HG03108 (cell line): ENCODE results near the gene RNF220.

Experiments
- ATAC-seq: cut with Tn5 transposase; IDR thresholded peaks from one replicate; pipeline ENCODE4 v1.9.1; 2021; ENCODE audit warnings: moderate library complexity; ENCODE audit not compliant: unreplicated experiment

Gene RNF220

DNA sequence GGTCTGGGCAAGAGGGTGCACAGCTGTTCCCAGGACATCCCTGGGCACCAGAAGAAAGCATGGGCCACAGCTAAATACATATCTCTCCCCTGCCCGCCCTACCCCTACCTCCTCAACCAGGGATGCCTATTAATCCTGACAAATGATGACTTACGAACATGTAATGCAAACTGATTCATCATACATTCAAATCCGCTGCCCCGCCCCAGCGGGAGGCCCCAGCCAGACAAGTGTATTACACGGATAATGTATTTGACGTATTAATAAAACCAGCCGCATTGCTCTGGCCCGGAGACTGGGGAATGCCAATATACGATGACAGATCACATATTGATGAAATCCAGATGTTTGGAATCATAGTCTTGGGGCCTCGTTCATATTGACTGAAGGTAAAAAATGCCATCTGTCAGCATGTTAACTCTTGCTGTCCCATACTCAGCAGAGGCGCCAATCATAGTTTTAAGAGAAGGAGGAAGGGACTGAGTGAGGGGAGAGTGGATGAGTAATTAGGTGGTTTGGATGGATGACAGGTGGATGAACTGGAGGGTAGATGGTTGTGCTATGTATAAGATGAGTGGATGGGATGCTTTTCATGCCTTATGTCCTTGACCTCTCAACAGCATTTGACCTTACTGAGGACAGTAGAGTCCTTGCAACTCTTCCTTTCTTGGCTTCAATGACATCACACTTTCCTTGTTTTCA lies 201.0 kb downstream of the RNF220 start:
- no peak for ATAC-seq

DNA sequence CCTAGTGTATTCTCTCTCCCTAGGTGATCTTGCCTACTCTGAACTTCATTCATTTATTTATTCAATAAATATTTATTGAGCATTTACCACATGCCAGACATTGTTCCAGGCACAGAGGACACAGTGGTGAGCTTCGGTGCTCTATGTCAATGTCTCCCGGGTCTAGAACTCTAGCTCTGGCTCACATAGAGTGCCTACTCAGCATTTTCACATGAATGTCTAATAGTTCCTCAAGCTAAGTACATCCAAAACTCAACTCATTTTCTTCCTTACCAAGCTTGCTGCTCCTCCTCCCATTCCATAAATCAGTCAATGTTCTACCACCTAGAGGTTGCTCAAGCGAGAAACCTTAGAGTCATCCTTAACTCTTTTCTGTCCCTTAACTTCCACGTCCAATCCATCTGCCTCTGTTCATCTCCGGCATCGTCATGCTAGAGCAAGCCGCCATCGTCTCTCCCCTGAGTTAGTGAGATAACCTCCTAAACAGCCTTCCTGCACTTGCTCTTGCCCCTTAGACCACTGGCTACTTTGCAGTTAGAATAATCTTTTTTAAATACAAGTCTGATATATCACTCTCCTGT lies 201.7 kb downstream of the RNF220 start:
- ATAC-seq = no peak

- ATAC-seq = no peak
Measured at GRCh38 chr1:44608141-44608540, 203.1 kb downstream of the RNF220 start.

- no peak for ATAC-seq
Measured at GRCh38 chr1:44609412-44609767, 204.3 kb downstream of the RNF220 start.

- no peak for ATAC-seq
Measured at GRCh38 chr1:44609768-44610526, 204.9 kb downstream of the RNF220 start.

DNA sequence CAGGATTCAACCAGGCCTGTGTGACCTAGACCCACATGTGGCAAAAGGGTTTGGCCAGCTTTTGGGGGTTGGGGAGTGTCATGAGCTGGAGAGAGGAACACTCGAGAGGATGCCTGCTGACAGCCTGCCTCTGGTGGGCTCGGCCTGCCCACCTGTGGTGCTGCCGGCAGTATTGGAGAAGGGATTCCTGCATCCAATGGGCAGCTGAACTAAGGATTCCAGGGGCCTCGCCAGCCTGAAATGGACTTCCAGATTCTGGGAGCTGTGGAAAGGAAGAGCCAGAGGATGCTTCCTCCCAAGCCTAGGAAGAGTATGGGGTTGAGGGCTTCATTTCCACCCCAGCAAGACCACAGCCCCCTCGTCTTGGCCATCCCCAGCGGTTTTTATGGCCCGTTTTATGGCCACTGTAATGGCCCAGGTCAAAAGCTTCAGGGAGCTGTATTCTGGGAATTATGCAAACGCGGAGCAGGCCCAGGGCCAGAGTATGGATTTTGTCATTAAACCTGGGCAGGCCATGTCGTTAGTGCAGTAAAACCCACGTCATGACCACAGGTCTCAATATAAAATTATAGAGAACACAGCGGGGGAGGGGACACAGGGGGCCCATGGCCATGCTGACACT lies 205.6 kb downstream of the RNF220 start:
- ATAC-seq = no peak

DNA sequence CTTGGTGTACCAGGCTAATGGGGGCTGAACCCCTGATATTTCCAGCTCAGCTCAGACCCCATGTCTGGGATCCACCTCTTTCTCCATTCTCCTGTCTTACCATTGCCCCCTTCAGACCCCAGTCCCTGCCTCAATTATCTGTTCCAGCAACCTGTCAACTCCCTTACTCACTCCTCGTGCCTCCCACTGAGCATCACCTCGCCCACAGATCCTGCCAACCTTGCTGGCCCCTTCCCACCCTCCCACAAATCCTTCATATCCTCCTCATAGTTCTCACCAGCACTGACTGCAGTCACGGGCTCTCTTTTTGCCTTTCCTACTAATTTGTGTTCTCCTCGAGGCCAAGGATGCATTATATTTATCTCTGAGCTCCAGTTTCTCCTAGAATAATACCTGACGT lies 206.4 kb downstream of the RNF220 start:
- no peak for ATAC-seq

DNA sequence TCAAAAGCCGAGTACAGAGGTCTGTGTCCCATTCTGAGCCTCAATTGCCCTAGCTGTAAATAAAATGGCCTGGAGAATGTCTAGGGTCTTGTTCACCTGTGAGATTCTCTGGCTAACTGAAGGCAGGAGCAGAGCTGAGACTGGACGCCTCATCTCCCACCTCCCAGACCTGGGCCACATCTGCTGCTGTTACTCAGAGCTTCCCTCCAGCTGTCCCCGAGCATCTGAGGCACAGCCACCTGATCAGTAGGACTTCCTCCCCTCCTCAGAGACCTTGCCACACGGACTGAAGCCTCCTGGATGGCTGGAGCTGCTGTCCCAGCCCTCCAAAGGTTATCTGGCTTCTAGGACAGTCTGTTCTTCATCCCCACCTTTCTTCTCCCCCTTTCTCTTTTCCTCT lies 206.8 kb downstream of the RNF220 start:
- ATAC-seq = no peak

DNA sequence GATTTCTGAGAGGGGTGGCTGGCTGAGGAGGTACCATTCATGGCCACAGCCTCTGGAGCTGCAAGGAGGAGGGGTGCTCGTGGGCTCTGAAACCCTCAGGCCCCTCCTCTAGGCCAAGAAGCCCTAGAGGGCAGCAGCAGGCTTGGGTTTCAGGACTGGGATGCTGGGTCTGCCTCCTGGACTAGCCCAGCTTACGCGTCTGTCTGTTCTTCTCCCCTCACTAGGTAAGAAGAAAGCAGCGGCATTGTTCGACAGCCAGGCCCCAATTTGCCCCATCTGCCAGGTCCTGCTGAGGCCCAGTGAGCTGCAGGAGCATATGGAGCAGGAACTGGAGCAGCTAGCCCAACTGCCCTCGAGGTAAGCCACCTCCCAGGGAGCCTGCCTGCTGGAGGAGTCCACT lies 208.9 kb downstream of the RNF220 start:
- ATAC-seq = no peak

DNA sequence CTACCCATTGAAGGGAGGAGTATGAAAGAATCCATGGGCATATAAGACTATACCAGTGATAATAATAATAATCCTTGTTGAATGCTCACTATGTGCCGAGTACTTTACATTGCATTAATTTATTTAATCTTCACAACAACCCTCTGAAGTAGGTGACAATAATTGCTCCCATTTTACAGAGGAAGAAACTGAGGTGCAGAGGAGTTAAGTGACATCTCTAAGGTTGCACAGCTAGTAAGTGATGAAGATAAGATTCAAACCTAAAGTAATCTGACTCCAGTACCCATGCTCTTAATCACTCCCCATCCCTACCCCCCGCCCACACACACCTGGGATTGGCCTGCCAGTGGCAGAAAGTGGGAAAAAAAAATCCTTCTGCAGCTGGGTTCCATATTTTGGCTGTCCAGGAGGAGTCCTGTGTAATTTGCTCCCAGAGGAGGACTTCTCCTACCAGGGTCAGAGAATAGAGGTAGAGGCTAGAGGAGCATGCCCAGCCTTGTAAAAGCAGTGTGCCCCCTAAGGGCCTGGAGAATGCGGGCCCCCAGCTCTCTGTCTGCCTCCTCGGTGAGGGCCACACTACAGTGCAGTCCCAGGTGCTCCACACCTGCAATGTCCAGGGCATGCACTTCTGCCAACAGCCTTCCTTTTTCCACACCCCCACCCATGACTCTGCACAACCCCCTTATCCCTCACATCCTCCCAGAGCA lies 211.4 kb downstream of the RNF220 start:
- no peak for ATAC-seq

GRCh38 chr1:44616991-44617702 lies 212.1 kb downstream of the RNF220 start:
- ATAC-seq = no peak

GRCh38 chr1:44617703-44618029 lies 212.6 kb downstream of the RNF220 start:
- no peak for ATAC-seq

GRCh38 chr1:44619261-44619900 lies 214.3 kb downstream of the RNF220 start:
- ATAC-seq = no peak

DNA sequence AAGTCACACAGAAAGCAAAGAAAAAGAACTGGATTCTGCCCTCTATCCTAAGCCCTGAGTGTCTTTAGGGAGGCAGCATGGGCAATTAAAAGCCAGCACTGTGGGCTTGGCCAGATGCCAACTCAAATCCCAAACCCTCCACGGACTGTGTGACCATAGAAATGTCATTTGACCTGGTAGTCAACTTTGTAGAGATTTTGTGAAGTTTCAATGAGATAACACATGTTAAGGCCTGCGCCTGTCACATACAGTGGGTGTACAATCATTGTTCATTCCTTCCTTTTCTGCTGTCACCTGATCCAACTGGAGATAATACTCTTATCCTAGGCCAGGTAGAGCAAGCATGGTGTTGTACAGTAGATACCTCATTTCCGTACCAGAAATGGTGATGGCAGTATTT lies 215.0 kb downstream of the RNF220 start:
- ATAC-seq = no peak

GRCh38 chr1:44621841-44622286 lies 216.8 kb downstream of the RNF220 start:
- ATAC-seq = no peak

DNA sequence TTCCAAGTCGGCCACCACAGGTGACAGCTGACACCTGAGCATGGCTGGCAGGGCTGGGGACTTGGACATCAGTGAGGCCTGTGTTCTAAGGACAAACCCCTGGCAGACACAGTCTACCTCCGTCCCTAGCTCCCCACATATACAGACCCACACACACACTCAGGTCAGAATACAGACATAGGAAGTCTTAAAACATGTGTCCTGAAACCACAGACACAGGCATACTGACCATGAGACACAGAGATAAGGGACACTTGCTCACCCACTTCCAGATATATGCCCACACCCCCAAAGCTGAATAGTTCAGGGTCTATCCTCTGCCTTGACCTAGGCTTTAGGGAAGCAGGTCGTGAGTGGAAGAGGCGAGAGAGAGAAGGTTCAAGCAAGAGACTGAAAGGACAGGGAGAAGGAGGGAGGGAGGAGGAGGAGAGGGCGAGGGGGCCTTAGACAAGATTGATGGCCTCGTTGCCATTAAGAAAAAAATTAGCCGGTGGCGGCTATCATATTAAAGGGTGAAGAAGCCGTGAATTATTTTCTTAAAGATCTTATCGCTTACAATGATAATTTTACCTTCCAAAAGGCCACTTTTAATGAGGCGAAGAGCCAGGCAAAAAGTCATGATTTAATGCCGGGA lies 219.3 kb downstream of the RNF220 start:
- no peak for ATAC-seq

DNA sequence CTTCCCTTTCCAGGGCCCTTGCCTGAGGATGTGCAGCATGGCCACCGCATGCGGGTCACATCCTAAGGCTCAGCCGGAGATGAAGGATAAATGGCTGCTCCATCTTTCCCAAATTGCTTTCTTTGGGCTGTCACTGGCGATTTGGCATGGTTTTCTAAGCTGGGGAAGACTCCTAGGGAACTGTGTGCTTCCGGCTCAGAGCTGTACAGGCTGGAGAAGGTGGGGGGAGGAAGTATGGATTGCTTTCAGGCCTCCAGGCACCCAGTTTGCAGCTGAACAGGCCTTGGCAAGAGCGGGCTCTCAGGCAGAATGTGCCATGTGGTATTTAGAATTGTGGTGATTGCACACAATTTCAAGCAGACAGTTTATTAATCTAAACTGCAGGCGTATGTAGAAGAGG lies 220.3 kb downstream of the RNF220 start:
- ATAC-seq = no peak

- ATAC-seq = no peak
Measured at GRCh38 chr1:44628962-44629756, 224.1 kb downstream of the RNF220 start.

- ATAC-seq = no peak
Measured at GRCh38 chr1:44630116-44630515, 225.1 kb downstream of the RNF220 start.
